Measurements from ENCODE around the gene CXCL13.
"Not testable (repeated sequence)": the region's sequence is repeated elsewhere in the genome, so short reads cannot be mapped to it uniquely, and the experiment has no call there.

The CXCL13 gene

DNA sequence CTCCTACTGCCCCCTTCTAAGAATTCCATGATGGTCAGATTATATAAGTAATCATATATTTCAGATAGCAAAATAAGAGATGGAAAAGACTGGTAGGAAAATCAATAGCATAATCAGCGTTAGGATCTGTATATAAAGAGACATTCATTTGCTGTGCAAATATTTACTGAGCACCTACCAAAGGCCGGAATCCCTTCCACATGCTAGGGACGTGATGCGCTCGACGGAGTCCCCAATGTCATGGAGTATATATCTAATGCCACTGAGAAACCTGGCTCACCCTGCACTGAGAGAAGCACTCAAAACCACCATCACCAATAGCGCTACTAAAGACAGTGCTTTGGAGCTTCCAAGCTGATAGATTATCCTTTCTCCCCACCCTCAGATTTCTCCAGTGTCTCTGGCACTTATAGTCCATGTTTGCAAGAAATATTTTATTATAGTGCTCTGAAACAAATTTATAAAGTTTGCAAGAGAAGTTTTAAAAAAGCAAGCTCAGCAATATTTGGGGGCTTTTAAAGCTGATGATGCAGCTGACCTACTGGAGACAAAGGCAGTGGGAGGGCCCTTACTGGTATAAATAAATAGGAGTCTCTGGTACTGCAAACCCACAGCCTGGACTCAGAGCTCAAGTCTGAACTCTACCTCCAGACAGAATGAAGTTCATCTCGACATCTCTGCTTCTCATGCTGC, at the start of gene CXCL13:
Gene CXCL13, plus strand, starts transcription at position 611 of the 693 bp plus-strand sequence. Its CDS starts 46 bp downstream, at position 657.
- no peak for DNase-seq (ENCODE audit: low spot score)

DNA sequence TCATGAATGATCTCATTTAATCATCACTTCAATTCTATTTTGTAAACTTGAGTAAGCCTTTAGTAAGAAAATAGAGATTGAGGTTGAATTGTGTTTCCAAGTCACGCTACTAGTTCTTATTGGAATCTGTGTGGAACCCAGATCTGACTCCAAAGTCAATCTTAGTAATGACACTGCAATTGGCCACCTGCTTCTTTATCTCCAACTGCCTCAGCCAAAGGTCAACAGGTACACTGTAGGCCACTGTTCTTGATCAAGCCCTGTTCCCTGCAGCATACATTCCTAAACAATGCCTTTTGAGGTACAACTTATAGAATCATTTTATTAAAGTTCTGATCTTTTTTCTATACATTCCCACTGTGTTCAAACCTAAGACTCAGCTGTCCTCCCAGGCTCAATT, 45.5 kb upstream of the CXCL13 start:
- DNase-seq (ENCODE audit: low spot score), result no peak

DNA sequence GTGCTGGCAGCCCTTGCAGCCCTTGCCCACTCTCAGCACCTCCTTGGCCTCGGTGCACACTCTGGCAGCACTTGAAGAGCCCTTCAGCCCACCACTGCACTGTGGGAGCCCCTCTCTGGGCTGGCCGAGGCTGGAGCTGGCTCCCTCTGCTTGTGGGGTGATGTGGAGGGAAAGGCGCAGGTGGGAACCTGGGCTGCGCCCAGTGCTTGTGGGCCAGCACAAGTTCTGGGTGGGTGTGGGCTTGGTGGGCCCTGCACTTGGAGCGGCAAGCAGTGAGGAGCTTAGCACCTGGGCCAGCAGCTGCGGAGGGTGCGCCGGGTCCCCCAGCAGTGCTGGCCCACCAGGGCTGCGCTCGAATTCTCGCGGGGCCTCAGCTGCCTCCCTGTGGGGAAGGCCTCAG, 43.9 kb upstream of the CXCL13 start:
- not testable (repeated sequence) for DNase-seq (ENCODE audit: low spot score)

DNA sequence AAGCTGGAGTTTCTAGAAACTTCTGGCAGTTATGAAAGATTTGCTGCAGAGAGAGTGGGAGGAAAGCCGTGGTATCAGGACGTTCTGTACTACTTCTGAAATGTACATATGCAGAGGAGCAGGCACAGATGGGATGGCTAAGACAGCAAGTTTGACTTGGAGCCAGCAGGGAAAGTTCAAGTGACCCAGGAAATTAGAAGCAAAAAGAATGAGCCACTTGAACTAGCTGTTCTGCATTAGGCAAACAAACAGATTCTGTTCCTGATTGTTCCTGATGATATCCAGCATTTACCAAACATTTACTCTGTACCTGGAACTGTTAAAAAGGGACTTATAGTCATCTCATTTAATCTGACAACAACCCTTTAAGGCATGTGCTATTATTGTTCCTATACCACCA, 41.4 kb upstream of the CXCL13 start:
- DNase-seq (ENCODE audit: low spot score), result no peak

DNA sequence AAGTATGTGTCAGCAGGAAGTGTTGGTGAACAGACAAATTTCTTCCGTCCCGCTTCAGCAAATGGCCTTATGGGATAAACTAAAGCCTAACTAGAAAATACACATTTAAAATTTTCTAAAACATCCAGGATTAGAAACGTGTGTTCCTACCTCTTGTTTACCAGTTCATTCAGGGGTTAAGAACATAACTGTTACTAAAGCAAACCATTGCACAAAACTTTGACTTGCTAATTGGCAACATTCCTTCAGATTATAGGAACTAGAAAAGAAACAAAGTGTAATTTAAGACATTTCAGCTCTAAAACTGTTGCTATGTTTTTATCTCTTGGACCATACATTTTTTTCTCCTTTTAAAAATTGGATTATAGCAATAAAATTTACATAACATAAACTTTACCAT, 39.5 kb upstream of the CXCL13 start:
- no peak for DNase-seq (ENCODE audit: low spot score)

GRCh38 chr4:77567549-77567948, 38.1 kb upstream of the CXCL13 start:
- DNase-seq (ENCODE audit: low spot score), result no peak

DNA sequence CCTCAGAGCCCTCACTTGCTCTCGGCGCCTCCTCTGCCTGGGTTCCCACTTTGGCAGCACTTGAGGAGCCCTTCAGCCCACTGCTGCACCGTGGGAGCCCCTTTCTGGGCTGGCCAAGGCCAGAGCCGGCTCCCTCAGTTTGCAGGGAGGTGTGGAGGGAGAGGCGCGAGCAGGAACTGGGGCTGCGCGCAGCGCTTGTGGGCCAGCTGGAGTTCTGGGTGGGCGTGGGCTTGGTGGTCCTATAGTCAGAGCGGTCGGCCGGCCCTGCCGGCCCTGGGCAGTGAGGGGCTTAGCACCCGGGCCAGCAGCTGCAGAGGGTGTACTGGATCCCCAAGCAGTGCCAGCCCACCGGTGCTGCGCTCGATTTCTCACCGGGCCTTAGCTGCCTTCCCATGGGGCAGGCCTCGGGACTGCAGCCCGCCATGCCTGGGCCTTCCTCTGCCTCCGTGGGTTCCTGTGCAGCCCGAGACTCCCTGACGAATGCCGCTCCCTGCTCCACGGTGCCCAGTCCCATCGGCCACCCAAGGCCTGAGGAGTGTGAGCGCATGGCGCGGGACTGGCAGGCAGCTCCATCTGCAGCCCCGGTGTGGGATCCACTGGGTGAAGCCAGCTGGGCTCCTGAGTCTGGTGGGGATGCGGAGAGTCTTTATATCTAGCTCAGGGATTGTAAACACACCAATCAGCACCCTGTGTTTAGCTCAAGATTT, 35.0 kb upstream of the CXCL13 start:
- not testable (repeated sequence) for DNase-seq (ENCODE audit: low spot score)

GRCh38 chr4:77576351-77576750, 29.3 kb upstream of the CXCL13 start:
- no peak for DNase-seq (ENCODE audit: low spot score)

GRCh38 chr4:77578145-77578544, 27.5 kb upstream of the CXCL13 start:
- DNase-seq (ENCODE audit: low spot score), result no peak

DNA sequence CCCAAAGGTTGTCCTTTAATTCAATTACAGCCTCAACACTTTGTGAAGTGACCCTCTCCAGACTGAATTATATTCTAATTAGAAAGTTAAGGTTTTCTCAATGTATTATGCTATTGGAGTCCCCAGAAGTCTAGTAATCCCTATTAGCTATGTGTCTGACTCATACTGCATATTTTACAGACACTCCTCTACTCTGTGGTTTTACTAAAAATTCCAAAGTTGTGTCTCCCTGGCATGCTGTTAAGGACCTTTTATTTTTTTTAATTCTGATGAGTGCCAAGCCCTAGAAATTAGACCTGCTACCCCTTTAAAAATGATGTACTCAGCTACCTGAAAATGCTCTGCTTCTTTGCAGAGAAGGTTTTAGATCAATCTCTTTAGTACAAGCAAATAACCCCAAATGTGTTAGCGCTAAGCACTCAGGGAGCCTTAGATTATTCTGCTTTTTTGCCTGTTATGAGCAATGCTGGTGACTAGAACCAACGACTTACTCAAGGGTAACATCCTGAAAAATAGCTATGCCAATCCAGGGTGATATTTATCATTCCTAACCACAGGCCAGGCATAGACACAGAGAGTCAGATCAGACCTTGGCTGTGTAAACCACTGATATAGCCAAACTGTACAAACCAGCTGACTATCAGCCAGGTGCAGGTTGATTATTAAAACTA, 26.1 kb upstream of the CXCL13 start:
- peak; percentile 72 for DNase-seq (ENCODE audit: low spot score)

- no peak for DNase-seq (ENCODE audit: low spot score)
These were observed 23.9 kb upstream of the CXCL13 start for GRCh38 chr4:77581724-77582123.

DNA sequence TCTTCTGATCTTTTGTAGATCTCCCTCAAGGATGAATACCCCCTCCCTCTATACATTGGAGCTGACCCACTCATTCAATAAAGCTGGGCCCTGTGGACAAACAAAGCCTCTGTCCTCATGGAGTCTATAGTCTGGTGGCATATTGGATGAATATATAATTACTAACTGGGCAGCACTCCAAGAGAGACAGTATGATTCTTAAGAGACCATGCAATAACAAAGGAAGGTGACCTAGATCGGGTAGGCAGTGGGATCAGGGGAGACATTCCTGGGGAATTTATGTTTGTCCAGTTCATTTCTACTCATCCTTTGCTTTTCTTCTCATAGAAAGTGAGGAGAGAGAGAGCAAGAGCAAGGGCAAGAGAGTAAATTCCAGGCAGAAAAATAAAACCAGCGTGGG, 23.5 kb upstream of the CXCL13 start:
- DNase-seq (ENCODE audit: low spot score), result no peak

GRCh38 chr4:77582711-77583110, 22.9 kb upstream of the CXCL13 start:
- DNase-seq (ENCODE audit: low spot score), result no peak

GRCh38 chr4:77586951-77587383, 18.7 kb upstream of the CXCL13 start:
- DNase-seq (ENCODE audit: low spot score), result no peak

DNA sequence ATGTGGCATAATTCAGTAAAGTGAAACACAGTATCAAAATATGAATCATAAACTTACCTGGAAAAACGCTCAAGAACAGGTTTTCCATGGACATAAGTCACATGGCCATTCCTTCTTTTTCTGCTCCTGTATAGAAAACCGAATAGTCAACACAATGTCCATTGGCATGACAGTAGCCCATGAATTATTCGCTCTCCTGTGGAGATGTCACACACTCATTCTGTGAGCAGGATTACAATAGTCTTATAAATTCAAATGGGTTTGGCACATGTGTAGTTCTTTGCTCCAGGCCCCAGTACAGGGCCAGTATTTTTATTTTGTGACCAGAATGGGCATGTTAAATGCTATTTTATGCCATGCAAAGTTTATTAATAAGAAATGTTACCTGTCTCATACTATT, 15.1 kb upstream of the CXCL13 start:
- DNase-seq (ENCODE audit: low spot score), result no peak

DNA sequence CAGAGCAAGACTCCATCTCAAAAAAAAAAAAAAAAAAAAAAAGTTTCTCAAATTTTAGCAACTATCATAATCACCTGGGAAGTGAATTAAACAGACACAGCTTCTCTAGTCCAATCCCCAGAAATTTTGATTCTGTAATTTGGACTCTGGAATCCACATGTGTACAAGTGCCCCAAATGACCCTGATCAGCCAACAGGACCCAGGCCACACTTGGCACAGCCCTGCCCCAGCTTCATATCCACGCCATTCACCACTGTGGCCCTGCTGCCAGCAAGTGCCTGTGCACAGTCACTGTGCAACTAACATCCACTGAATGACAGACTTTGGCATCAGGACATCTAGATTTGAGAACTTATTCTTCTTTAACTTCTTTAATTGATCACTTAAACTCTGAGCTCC, 14.1 kb upstream of the CXCL13 start:
- DNase-seq (ENCODE audit: low spot score), result no peak

- no peak for DNase-seq (ENCODE audit: low spot score)
These were observed 12.5 kb upstream of the CXCL13 start for GRCh38 chr4:77593101-77593500.

- DNase-seq (ENCODE audit: low spot score), result no peak
These were observed 11.6 kb upstream of the CXCL13 start for GRCh38 chr4:77593993-77594392.

- no peak for DNase-seq (ENCODE audit: low spot score)
These were observed 10.2 kb upstream of the CXCL13 start for GRCh38 chr4:77595364-77595973.

DNA sequence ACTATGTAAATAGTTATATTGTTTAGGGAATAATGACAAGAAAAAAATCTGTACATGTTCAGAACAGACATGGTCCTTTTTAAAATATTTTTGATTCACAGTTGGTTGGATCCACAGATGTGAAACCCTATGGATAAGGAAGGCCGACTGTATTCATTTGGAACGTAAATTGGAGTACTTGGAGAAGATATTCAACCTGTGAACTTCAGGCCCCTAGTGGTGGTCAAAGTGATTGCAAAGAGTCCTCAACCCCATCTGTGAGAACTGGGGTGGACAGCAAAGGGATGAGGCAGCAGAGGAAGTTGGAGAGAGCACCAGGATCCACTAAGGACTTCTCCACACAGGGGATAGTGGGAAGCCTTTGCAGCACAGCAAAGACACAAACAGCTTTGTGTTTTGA, 6.2 kb upstream of the CXCL13 start:
- DNase-seq (ENCODE audit: low spot score), result peak; percentile 44

- DNase-seq (ENCODE audit: low spot score), result peak; percentile 53
These were observed 4.8 kb upstream of the CXCL13 start for GRCh38 chr4:77600521-77601451.

Measured in LoVo (cell line).